HEK293 (cell line): ENCODE measurements around the gene USP5.

Experiments used
- CTCF ChIA-PET: fragments of 350-600 bp; formaldehyde crosslinking; extraction: SDS; loops from one replicate; lab custom pipeline; 2021; ENCODE audit warnings: antibody characterized with exemption; lab: Yijun Ruan, JAX
- POLR2A ChIA-PET: fragments of 300-600 bp; formaldehyde crosslinking; extraction: SDS; loops from one replicate; lab custom pipeline; 2020; ENCODE audit warnings: antibody characterized with exemption, inconsistent platforms; lab: Yijun Ruan, JAX
- H3K27ac ChIP-seq: fragments of 200-500 bp; sonication (Bioruptor generic); 2 replicates; pipeline ENCODE4 v1.5.1; 2014; ENCODE audit warnings: low read depth, low read length, control low read depth, inconsistent platforms; ENCODE audit errors: extremely low read depth
- H3K36me3 ChIP-seq, 2 experiments: fragments of 200-500 bp in 1 of 2; sonication (Bioruptor generic) in 1 of 2; 1 replicate in 1 of 2; 2 replicates in 1 of 2; pipeline ENCODE4 v1.5.1; 2014 to 2017; ENCODE audit warnings: inconsistent platforms in 2 of 2, low read length in 2 of 2; ENCODE audit not compliant: control insufficient read depth in 2 of 2, insufficient read depth in 1 of 2
- H3K4me1 ChIP-seq: fragments of 200-500 bp; sonication (Bioruptor generic); 2 replicates; pipeline ENCODE4 v1.5.1; 2014; ENCODE audit warnings: mild to moderate bottlenecking, low read length, inconsistent platforms; ENCODE audit not compliant: control insufficient read depth, insufficient read depth
- H3K4me3 ChIP-seq: 2 replicates; pipeline ENCODE4 v1.5.1; 2011; ENCODE audit warnings: low read depth, mild to moderate bottlenecking, control low read depth, low read length, moderate library complexity
- H3K9me3 ChIP-seq: fragments of 200-500 bp; sonication (Bioruptor generic); 2 replicates; pipeline ENCODE4 v1.5.1; 2014; ENCODE audit warnings: low read depth, low read length, inconsistent platforms; ENCODE audit not compliant: control insufficient read depth, insufficient read depth
- BCL6B ChIP-seq: fragments of 450-650 bp; formaldehyde crosslinking; IDR thresholded peaks from 2 replicates; pipeline ENCODE4 v1.5.1; 2017; ENCODE audit warnings: missing biosample characterization, missing genetic modification characterization
- CTCF ChIP-seq: fragments of 450-650 bp; formaldehyde crosslinking; IDR thresholded peaks from 2 replicates; pipeline ENCODE4 v1.5.1; 2016; ENCODE audit warnings: missing biosample characterization, missing genetic modification characterization
- HIC1 ChIP-seq: fragments of 450-650 bp; formaldehyde crosslinking; IDR thresholded peaks from 2 replicates; pipeline ENCODE4 v1.5.1; 2016; ENCODE audit warnings: missing biosample characterization, missing genetic modification characterization
- HOXD13 ChIP-seq: sonication (generic); formaldehyde crosslinking; IDR thresholded peaks from 2 replicates; pipeline ENCODE4 v1.8.0; 2022; ENCODE audit warnings: missing genetic modification reagents, borderline replicate concordance
- KLF1 ChIP-seq: fragments of 450-650 bp; formaldehyde crosslinking; IDR thresholded peaks from 2 replicates; pipeline ENCODE4 v1.5.1; 2016; ENCODE audit warnings: missing biosample characterization, missing genetic modification characterization
- SP2 ChIP-seq: fragments of 450-650 bp; formaldehyde crosslinking; IDR thresholded peaks from 2 replicates; pipeline ENCODE4 v1.5.1; 2016; ENCODE audit warnings: missing biosample characterization, missing genetic modification characterization
- WT1 ChIP-seq: fragments of 450-650 bp; formaldehyde crosslinking; IDR thresholded peaks from 2 replicates; pipeline ENCODE4 v1.5.1; 2016; ENCODE audit warnings: missing biosample characterization, missing genetic modification characterization
- ZFP69B ChIP-seq: fragments of 450-650 bp; formaldehyde crosslinking; IDR thresholded peaks from 2 replicates; pipeline ENCODE4 v1.5.1; 2016; ENCODE audit warnings: missing biosample characterization, missing genetic modification characterization
- ZNF280D ChIP-seq: fragments of 450-650 bp; formaldehyde crosslinking; IDR thresholded peaks from 2 replicates; pipeline ENCODE4 v1.5.1; 2016; ENCODE audit warnings: missing biosample characterization, missing genetic modification characterization
- ZNF292 ChIP-seq: fragments of 450-650 bp; formaldehyde crosslinking; IDR thresholded peaks from 2 replicates; pipeline ENCODE4 v1.5.1; 2016; ENCODE audit warnings: low read depth, missing biosample characterization, missing genetic modification characterization, borderline replicate concordance
- ZNF404 ChIP-seq: fragments of 450-650 bp; formaldehyde crosslinking; IDR thresholded peaks from 2 replicates; pipeline ENCODE4 v1.5.1; 2017; ENCODE audit warnings: missing biosample characterization, missing genetic modification characterization
- ZNF488 ChIP-seq: fragments of 450-650 bp; formaldehyde crosslinking; IDR thresholded peaks from 2 replicates; pipeline ENCODE4 v1.5.1; 2016; ENCODE audit warnings: missing biosample characterization, missing genetic modification characterization
- ZNF514 ChIP-seq: fragments of 450-650 bp; formaldehyde crosslinking; IDR thresholded peaks from 2 replicates; pipeline ENCODE4 v1.5.1; 2016; ENCODE audit warnings: missing biosample characterization, missing genetic modification characterization
- ZNF530 ChIP-seq: fragments of 450-650 bp; formaldehyde crosslinking; IDR thresholded peaks from 2 replicates; pipeline ENCODE4 v1.5.1; 2016; ENCODE audit warnings: low read depth, missing biosample characterization, missing genetic modification characterization
- ZNF549 ChIP-seq: fragments of 450-650 bp; IDR thresholded peaks from 2 replicates; pipeline ENCODE4 v1.5.1; 2018; ENCODE audit warnings: missing biosample characterization, missing genetic modification characterization, mild to moderate bottlenecking, inconsistent platforms, moderate library complexity
- ZNF571 ChIP-seq: fragments of 450-650 bp; formaldehyde crosslinking; IDR thresholded peaks from 2 replicates; pipeline ENCODE4 v1.5.0; 2017; ENCODE audit warnings: missing biosample characterization, missing genetic modification characterization
- ZNF600 ChIP-seq: fragments of 450-650 bp; formaldehyde crosslinking; IDR thresholded peaks from 2 replicates; pipeline ENCODE4 v1.5.1; 2016; ENCODE audit warnings: missing biosample characterization, missing genetic modification characterization
- ZNF704 ChIP-seq: fragments of 450-650 bp; formaldehyde crosslinking; IDR thresholded peaks from 2 replicates; pipeline ENCODE4 v1.5.1; 2016; ENCODE audit warnings: missing biosample characterization, missing genetic modification characterization
- ZNF768 ChIP-seq: fragments of 450-650 bp; formaldehyde crosslinking; IDR thresholded peaks from 2 replicates; pipeline ENCODE4 v1.5.1; 2018; ENCODE audit warnings: missing biosample characterization, mild to moderate bottlenecking, missing genetic modification characterization
- ZNF791 ChIP-seq: fragments of 450-650 bp; formaldehyde crosslinking; IDR thresholded peaks from 2 replicates; pipeline ENCODE4 v1.5.1; 2016; ENCODE audit warnings: missing biosample characterization, missing genetic modification characterization
- ZNF843 ChIP-seq: fragments of 450-650 bp; formaldehyde crosslinking; IDR thresholded peaks from 2 replicates; pipeline ENCODE4 v1.5.1; 2016; ENCODE audit warnings: missing biosample characterization, missing genetic modification characterization
- ZXDB ChIP-seq: fragments of 450-650 bp; formaldehyde crosslinking; IDR thresholded peaks from 2 replicates; pipeline ENCODE4 v1.5.1; 2016; ENCODE audit warnings: missing biosample characterization, missing genetic modification characterization

The USP5 gene

GRCh38 chr12:6823182-6824084, 28.5 kb upstream of the USP5 start (continued):
- TF ChIP-seq ZNF488 (tag by site-specific recombination) (no peak), SP2 (0 out of 2 replicates have a peak, but pooled peaks have one; percentile 10), ZXDB (tag by site-specific recombination) (no peak)
- TF ChIP-seq, all 188 proteins: peak for 3

- no peak overlapping the region for H3K27ac ChIP-seq
- ChIA-PET CTCF (interaction anchor here (0.6 to 8.1 kb wide), 17 partner anchors 10 to 270 kb away, joined by 3 to 116 read pairs (median 4); partner anchors contain the start of genes LAG3, MLF2, PTMS and ZNF384), POLR2A (no interaction called here)
- H3K4me3 ChIP-seq: no peak overlapping the region
- TF ChIP-seq ZNF768 (tag by site-specific recombination) (no peak), ZNF704 (tag by site-specific recombination) (no peak), ZNF843 (no peak), BCL6B (tag by site-specific recombination) (no peak), ZNF292 (no peak), ZNF549 (tag by site-specific recombination) (no peak), HOXD13 (CRISPR knock-in tag) (no peak), WT1 (tag by site-specific recombination) (no peak), ZNF530 (tag by site-specific recombination) (no peak), ZNF280D (tag by site-specific recombination) (no peak), ZNF404 (tag by site-specific recombination) (no peak), ZNF514 (tag by site-specific recombination) (no peak), ZNF600 (tag by site-specific recombination) (0 out of 2 replicates have a peak, but pooled peaks have one; percentile 18), CTCF (tag by site-specific recombination) (0 out of 2 replicates have a peak, but pooled peaks have one; percentile 22), HIC1 (tag by site-specific recombination) (0 out of 2 replicates have a peak, but pooled peaks have one; percentile 26), KLF1 (tag by site-specific recombination) (no peak), ZNF791 (no peak), ZNF571 (tag by site-specific recombination) (no peak), ZFP69B (no peak)
- H3K4me1 ChIP-seq: peaks cover 6% of the 10 kb centered on the region; the same call in 1 of the 2 replicates
- H3K9me3 ChIP-seq: no peaks in the 10 kb centered on the region
- peaks cover 0 to 3% of the 10 kb centered on the region in 2 experiments; a peak in 1 of 3 replicates for H3K36me3 ChIP-seq
Observed at GRCh38 chr12:6824085-6824775, 27.7 kb upstream of the USP5 start.
